GM19193 (cell line): ENCODE data around the gene PRDX2.

ENCODE experiments used
- POLR2A ChIP-seq: IDR thresholded peaks from 4 replicates; pipeline ENCODE4 v1.6.1; 2011; ENCODE audit not compliant: insufficient read depth, insufficient read length; ENCODE audit errors: extremely low read depth

The PRDX2 gene

DNA sequence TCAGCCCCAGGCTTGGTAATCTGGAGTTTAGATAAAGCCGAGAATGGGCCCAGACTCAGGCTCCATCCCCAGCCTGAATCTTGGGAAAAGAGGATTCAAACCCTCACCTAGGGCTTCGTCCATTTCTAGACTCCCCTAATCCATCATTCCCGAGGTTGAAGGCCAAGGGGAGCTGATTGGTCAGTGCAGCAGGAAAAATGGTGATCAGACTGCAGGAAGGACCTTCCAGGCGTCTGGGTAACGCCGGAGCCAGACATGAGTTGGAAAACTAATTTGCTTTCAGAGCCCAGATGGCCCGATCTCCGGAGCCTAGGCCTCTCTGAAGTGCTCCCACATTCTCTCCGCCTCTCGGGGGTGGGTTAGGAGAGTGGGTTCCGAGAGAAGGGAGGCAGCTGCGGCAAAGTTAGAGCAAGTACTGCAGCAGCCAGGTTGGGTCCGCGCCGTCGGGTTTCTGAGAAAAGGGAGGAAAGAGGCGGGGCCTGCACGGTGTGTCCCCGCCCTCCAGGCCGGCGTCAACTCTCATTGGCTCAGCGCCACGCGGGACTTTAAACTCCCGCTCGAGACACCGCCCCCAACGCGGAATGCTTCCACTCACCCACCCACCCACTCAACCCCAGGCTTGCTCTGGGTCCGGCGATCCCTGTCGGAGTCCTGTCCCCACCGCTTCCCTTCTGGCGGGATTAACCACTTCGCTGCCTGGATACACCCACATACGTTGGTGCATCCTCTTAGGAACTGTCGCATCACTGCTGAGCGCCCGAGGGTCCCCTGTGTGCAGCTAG, 33.6 kb upstream of the PRDX2 start:
- TF ChIP-seq POLR2A: no peak

DNA sequence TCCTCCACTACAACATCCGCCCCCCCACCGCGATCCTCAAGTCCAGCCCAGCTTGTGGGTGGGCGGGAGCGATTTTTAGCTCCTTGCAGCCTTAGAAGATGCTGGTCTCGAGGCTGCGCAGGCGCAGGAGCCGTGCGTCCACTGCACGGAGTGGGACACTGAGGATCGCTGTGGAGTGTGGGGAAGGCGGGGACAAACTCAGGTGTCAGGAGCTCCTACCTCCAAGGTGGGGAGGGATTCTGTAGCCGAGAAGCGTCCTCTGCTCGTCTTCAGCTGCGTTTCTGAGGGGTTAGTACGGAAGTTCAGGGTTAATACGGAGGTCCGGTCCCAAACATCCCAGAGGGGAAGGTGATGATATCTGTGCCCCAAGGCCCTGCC, 33.0 kb upstream of the PRDX2 start, which contains the start of gene RTBDN:
RTBDN (minus strand) TSS at position 14 of the 378 bp plus-strand sequence. CDS start 4,600 bp downstream, outside the sequence.
- TF ChIP-seq POLR2A: no peak

- no peak for TF ChIP-seq POLR2A
Measured at GRCh38 chr19:12833738-12834565, 32.4 kb upstream of the PRDX2 start.

- no peak for TF ChIP-seq POLR2A
Measured at GRCh38 chr19:12833418-12833737, 31.8 kb upstream of the PRDX2 start.

- TF ChIP-seq POLR2A: no peak
Measured at GRCh38 chr19:12828494-12828893, 26.9 kb upstream of the PRDX2 start.

DNA sequence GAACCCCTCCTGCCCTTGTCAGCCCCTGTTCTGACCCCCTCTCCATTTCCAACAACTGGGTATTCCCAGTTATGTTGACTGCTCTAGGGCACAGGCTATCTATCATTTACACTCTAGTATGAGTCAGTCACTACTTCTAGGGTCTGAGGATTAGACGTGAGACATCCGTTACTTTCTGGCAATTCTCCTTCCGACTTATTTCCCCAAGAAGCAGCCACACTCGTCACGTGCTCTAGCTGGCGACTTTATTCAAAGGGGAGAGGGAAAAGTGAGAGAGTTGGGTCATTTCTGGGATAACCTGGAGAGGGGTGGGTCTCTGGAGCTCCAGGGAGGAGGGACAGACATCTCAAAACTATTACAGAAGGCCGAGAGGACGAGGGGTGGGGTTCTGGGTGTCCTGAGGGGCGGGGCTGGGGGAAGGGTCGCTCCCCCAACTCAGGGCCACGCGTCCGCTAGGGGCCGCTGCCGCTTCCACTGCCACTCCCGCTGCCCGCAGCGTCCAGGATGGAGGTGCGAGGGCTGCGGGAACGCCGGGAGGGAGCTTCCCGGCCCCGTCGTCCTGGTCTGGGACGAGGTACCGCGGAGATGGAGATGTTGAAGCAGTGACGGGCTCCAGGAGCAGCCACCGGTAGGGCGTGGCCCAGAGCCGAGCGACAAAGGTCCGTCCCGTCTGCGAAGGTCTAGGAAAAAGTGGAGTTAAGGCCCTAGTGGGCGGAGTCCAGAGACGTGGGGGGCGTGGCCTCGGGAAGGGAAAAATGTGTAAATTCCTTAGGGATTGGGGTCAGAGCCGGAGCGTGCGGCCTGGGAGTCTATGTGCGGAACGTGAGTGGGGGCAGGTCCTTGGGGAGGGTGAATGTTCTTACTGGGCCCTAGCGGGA, 23.9 kb upstream of the PRDX2 start:
- no peak for TF ChIP-seq POLR2A

- TF ChIP-seq POLR2A: no peak
Measured at GRCh38 chr19:12821761-12822160, 20.2 kb upstream of the PRDX2 start.

DNA sequence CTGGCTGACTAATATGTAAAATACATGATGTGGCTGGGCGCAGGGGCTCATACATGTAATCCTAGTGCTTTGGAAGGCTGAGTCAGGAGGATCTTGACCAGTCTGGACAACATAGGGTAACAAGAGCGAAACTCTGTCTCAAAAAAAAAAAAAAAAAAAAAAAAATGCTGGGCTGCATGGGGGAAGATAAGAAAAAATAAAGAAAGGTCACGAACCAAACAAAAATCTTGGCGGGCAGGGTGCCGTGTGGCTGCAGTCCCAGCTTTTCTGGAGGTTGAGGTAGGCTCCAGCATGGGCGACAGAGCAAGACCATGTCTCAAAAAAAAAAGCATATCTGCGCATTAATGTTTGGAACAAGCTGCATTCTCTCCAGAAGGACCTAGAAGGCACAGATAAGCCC, 13.5 kb upstream of the PRDX2 start:
- TF ChIP-seq POLR2A: no peak

DNA sequence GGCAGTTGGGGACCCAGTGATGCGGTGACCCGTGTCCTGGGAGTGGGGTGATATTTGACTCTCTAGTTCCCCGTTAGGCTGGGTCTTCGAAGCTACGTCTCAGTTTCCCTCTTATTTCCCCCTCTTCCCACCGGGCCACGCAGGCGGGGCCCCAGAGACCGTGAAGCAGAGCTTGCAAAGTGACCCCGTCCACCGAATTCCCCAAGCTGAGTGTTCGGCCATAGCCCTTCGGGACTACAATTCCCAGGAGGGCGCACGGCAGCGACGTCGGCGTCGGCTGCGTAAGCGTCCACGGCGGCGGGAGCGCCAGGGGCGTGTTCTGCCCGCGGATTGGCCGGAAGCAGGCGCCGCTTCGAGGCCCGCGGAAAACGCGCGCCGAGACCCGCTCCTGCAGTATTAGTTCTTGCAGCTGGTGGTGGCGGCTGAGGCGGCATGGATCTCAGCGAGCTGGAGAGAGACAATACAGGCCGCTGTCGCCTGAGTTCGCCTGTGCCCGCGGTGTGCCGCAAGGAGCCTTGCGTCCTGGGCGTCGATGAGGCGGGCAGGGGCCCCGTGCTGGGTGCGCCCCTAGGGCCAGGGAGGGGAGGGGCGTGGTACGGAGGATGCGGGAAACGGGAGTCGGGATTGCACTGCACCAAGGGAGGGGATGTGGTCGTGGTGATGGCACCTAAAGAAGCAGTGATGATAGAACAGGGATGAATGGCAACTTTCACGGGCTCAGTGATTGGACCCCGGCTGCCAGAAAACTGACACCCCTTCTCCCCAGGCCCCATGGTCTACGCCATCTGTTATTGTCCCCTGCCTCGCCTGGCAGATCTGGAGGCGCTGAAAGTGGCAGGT, 4.9 kb upstream of the PRDX2 start, which contains the start of gene RNASEH2A:
RNASEH2A (plus strand) TSS at position 343 of the 840 bp plus-strand sequence; CDS start at position 433, 90 bp downstream.
- peak; percentile 86 for TF ChIP-seq POLR2A

GRCh38 chr19:12804051-12804450, 2.5 kb upstream of the PRDX2 start:
- TF ChIP-seq POLR2A: no peak

DNA sequence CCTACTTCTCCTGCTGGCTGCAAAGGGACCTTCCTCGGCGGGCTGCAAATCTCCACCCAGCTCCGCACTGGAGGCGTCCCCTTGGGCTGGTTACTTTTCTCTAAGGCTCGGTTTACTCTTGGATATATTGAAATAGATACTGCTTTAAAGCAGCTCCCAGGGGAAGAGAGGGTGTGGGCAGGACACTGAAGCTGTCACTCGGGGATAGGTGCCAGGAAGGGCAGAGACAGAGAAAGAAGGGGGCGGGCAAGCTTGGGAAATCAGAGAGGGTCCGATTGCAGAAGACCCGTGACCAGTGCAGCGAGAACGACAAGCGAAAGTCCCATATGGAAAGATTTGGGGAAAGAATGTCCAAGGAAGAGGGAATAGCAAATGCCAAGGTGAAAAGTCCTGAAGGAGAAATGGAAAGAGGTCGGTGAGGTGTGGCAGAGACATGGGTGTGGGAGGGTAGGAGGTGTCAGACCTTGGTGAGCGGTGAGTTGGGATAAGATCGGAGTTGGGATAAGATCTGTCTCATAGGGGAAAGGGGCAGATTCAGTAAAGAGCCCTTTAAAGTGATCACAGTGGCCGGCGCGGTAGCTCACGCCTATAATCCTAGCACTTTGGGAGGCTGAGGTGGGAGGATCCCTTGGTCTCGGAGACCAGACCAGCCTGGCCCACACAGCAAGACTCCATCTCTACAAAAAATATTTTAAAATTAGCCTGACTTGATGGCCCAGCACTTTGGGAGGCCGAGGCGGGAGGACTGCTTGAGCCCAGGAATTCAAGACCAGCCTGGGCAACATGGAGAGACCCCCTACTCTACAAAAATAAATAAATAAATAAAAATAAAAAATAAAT, 887 bp upstream of the PRDX2 start:
- TF ChIP-seq POLR2A: no peak

GRCh38 chr19:12800923-12801465, 606 bp downstream of the PRDX2 start:
- TF ChIP-seq POLR2A: no peak

DNA sequence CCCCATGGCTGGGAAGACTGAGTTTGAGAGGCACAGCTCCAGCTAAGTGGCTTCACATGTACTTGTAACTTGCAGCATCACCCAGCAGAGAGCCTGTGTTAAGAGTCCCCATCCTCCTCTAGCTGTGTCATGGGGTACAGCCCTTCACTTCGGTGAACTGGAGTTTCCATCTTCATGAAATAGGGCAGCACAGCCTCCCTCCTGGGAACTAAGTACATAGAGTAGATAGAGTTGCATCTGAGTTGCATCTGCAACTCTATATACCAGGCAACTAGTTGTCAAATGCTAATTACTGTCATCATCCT, 1.2 kb downstream of the PRDX2 start:
- TF ChIP-seq POLR2A: no peak
